ENCODE data around the gene FGFR2.
A peak's percentile ranks its signal among the peaks of the same experiment; 100 is the strongest.
"Not testable (repeated sequence)": the region's sequence is repeated elsewhere in the genome, so short reads cannot be mapped to it uniquely, and the experiment has no call there.

FGFR2 gene

GRCh38 chr10:121527690-121528089 lies 70.6 kb downstream of the FGFR2 start:
- peaks cover 35% of the 10 kb centered on the region for H3K4me1 ChIP-seq
- H4K20me1 ChIP-seq = no peaks in the 10 kb centered on the region
- H3K27ac ChIP-seq = no peak overlapping the region
- no peak overlapping the region for H3K4me3 ChIP-seq
- H3K27me3 ChIP-seq = no peaks in the 10 kb centered on the region
- H3K36me3 ChIP-seq = no peaks in the 10 kb centered on the region
- H3K9me3 ChIP-seq = no peaks in the 10 kb centered on the region
- no peak overlapping the region for H3K9ac ChIP-seq
- TF ChIP-seq Cebpa-rat (IDR thresholded peaks at IDR 0.05) = no peak
- peak overlapping the region; percentile 48 for H3K4me2 ChIP-seq

GRCh38 chr10:121526801-121527221 lies 71.4 kb downstream of the FGFR2 start:
- peaks cover 44% of the 10 kb centered on the region for H3K4me1 ChIP-seq
- H3K4me3 ChIP-seq = no peak overlapping the region
- TF ChIP-seq Cebpa-rat (IDR thresholded peaks at IDR 0.05) = no peak
- H4K20me1 ChIP-seq = no peaks in the 10 kb centered on the region
- no peaks in the 10 kb centered on the region for H3K36me3 ChIP-seq
- peak overlapping the region; percentile 48 for H3K4me2 ChIP-seq
- H3K27me3 ChIP-seq = no peaks in the 10 kb centered on the region
- H3K9ac ChIP-seq = no peak overlapping the region
- H3K27ac ChIP-seq = no peak overlapping the region
- no peaks in the 10 kb centered on the region for H3K9me3 ChIP-seq

GRCh38 chr10:121526135-121526790 lies 72.0 kb downstream of the FGFR2 start:
- no peaks in the 10 kb centered on the region for H4K20me1 ChIP-seq

GRCh38 chr10:121525251-121526134 lies 72.8 kb downstream of the FGFR2 start:
- Histone ChIP-seq H3K27ac (no peak overlapping the region), H4K20me1 (no peaks in the 10 kb centered on the region), H3K36me3 (no peaks in the 10 kb centered on the region), H3K9me3 (no peaks in the 10 kb centered on the region), H3K27me3 (no peaks in the 10 kb centered on the region), H3K4me2 (no peak overlapping the region), H3K4me3 (no peak overlapping the region), H3K9ac (no peak overlapping the region), H3K4me1 (peaks cover 57% of the 10 kb centered on the region)
- TF ChIP-seq Cebpa-rat (IDR thresholded peaks at IDR 0.05) = no peak

More at GRCh38 chr10:121526135-121526790, 72.0 kb downstream of the FGFR2 start:
- Histone ChIP-seq H3K27me3 (no peaks in the 10 kb centered on the region), H3K4me3 (no peak overlapping the region), H3K27ac (no peak overlapping the region), H3K9ac (no peak overlapping the region), H3K36me3 (no peaks in the 10 kb centered on the region), H3K4me2 (peak overlapping the region; percentile 48), H3K4me1 (peaks cover 50% of the 10 kb centered on the region), H3K9me3 (no peaks in the 10 kb centered on the region)
- TF ChIP-seq Cebpa-rat (IDR thresholded peaks at IDR 0.05) = no peak

GRCh38 chr10:121524157-121524817 lies 74.0 kb downstream of the FGFR2 start:
- H3K27me3 ChIP-seq = no peaks in the 10 kb centered on the region
- no peak overlapping the region for H3K27ac ChIP-seq
- no peak overlapping the region for H3K4me2 ChIP-seq
- no peaks in the 10 kb centered on the region for H4K20me1 ChIP-seq
- H3K4me3 ChIP-seq = no peak overlapping the region
- no peak for TF ChIP-seq Cebpa-rat (IDR thresholded peaks at IDR 0.05)
- H3K9me3 ChIP-seq = no peaks in the 10 kb centered on the region
- no peaks in the 10 kb centered on the region for H3K36me3 ChIP-seq
- no peak overlapping the region for H3K9ac ChIP-seq
- H3K4me1 ChIP-seq = peaks cover 69% of the 10 kb centered on the region

GRCh38 chr10:121522831-121523230 lies 75.4 kb downstream of the FGFR2 start:
- no peaks in the 10 kb centered on the region for H4K20me1 ChIP-seq
- TF ChIP-seq Cebpa-rat (IDR thresholded peaks at IDR 0.05) = no peak
- H3K27me3 ChIP-seq = no peaks in the 10 kb centered on the region
- H3K4me3 ChIP-seq = no peak overlapping the region
- H3K4me1 ChIP-seq = peaks cover 78% of the 10 kb centered on the region
- no peak overlapping the region for H3K9ac ChIP-seq
- no peak overlapping the region for H3K27ac ChIP-seq
- no peaks in the 10 kb centered on the region for H3K9me3 ChIP-seq
- H3K36me3 ChIP-seq = no peaks in the 10 kb centered on the region
- H3K4me2 ChIP-seq = peak overlapping the region; percentile 46

GRCh38 chr10:121521794-121522556 lies 76.3 kb downstream of the FGFR2 start:
- TF ChIP-seq Cebpa-rat (IDR thresholded peaks at IDR 0.05) = no peak
- no peak overlapping the region for H3K9ac ChIP-seq
- no peaks in the 10 kb centered on the region for H4K20me1 ChIP-seq
- H3K4me1 ChIP-seq = peaks cover 78% of the 10 kb centered on the region
- H3K4me2 ChIP-seq = peak overlapping the region; percentile 46
- no peaks in the 10 kb centered on the region for H3K36me3 ChIP-seq
- H3K9me3 ChIP-seq = no peaks in the 10 kb centered on the region
- H3K4me3 ChIP-seq = no peak overlapping the region
- H3K27me3 ChIP-seq = no peaks in the 10 kb centered on the region
- no peak overlapping the region for H3K27ac ChIP-seq

- H3K9ac ChIP-seq, H3K27ac ChIP-seq, H3K27me3 ChIP-seq, H3K4me3 ChIP-seq, H4K20me1 ChIP-seq, H3K9me3 ChIP-seq, H3K36me3 ChIP-seq: not testable (repeated sequence)
- H3K4me1 ChIP-seq = peaks cover 80% of the 10 kb centered on the region
- peak overlapping the region; percentile 29 for H3K4me2 ChIP-seq
Measured at GRCh38 chr10:121520526-121520925, 77.7 kb downstream of the FGFR2 start.

- Histone ChIP-seq H3K27ac (no peak overlapping the region), H3K9me3 (no peaks in the 10 kb centered on the region), H4K20me1 (no peaks in the 10 kb centered on the region), H3K4me2 (peak overlapping the region; percentile 29), H3K4me3 (no peak overlapping the region), H3K27me3 (no peaks in the 10 kb centered on the region), H3K4me1 (peaks cover 83% of the 10 kb centered on the region), H3K36me3 (no peaks in the 10 kb centered on the region), H3K9ac (no peak overlapping the region)
- TF ChIP-seq Cebpa-rat (IDR thresholded peaks at IDR 0.05) = no peak
Measured at GRCh38 chr10:121519901-121520493, 78.2 kb downstream of the FGFR2 start.

Data from BLaER1 (cell line).